OCI-LY7 (cell line): ENCODE measurements around the gene C1orf216. TPM values are rescaled to one million over a fixed set of nuclear protein-coding genes. Genes with fewer than 3 reads are reported as not detected.

ENCODE experiments used
- BruUV-seq: library from RNA; stranded (reverse); fragments of 400-500 nt; replicated peaks from 2 replicates; lab custom pipeline; 2021; lab: Mats Ljungman, UMichigan
- CTCF ChIA-PET: fragments of 300-600 bp; sonication (Branson Sonifier 250); formaldehyde crosslinking; loops from one replicate; lab custom pipeline; 2022; ENCODE audit warnings: antibody characterized with exemption; ENCODE audit not compliant: unreplicated experiment; lab: Charles Lee
- POLR2A ChIA-PET: fragments of 300-600 bp; sonication (Branson Sonifier 250); formaldehyde crosslinking; loops from one replicate; lab custom pipeline; 2022; ENCODE audit warnings: antibody characterized with exemption; lab: Charles Lee
- DNase-seq: peaks from one replicate; pipeline ENCODE4 v3.0.0-alpha.2; 2015; ENCODE audit warnings: low spot score
- H2AFZ ChIP-seq: fragments of 200-600 bp; sonication (generic), shearing (Covaris generic); 2 replicates; pipeline ENCODE4 v1.6.1; 2014; ENCODE audit warnings: mild to moderate bottlenecking, antibody characterized with exemption, low read length, moderate library complexity
- H3K27ac ChIP-seq: fragments of 200-600 bp; sonication (generic); 2 replicates; pipeline ENCODE4 v1.5.1; 2014; ENCODE audit warnings: mixed run types, low read depth, mild to moderate bottlenecking, moderate library complexity, low read length, inconsistent platforms; ENCODE audit not compliant: poor library complexity, severe bottlenecking
- H3K36me3 ChIP-seq: fragments of 200-600 bp; sonication (generic); 2 replicates; pipeline ENCODE4 v1.6.1; 2014; ENCODE audit warnings: mild to moderate bottlenecking, antibody characterized with exemption, low read length, moderate library complexity, mixed read lengths; ENCODE audit not compliant: insufficient read depth
- H3K4me1 ChIP-seq: fragments of 200-600 bp; sonication (generic); 2 replicates; pipeline ENCODE4 v1.5.1; 2014; ENCODE audit warnings: mild to moderate bottlenecking, low read length; ENCODE audit not compliant: insufficient read depth, poor library complexity, severe bottlenecking
- H3K4me2 ChIP-seq: fragments of 200-600 bp; sonication (generic); 2 replicates; pipeline ENCODE4 v1.6.1; 2014; ENCODE audit warnings: mild to moderate bottlenecking, low read length
- H3K4me3 ChIP-seq: fragments of 200-600 bp; sonication (generic); 2 replicates; pipeline ENCODE4 v1.5.1; 2014; ENCODE audit warnings: mild to moderate bottlenecking, low read depth, low read length; ENCODE audit not compliant: poor library complexity, severe bottlenecking
- H3K79me2 ChIP-seq: fragments of 200-600 bp; sonication (generic); 2 replicates; pipeline ENCODE4 v1.6.1; 2016; ENCODE audit warnings: low read depth, mild to moderate bottlenecking, low read length, moderate library complexity, mixed read lengths; ENCODE audit not compliant: insufficient read depth
- H3K9me2 ChIP-seq: fragments of 200-600 bp; sonication (generic); 2 replicates; pipeline ENCODE4 v1.6.1; 2016; ENCODE audit warnings: mild to moderate bottlenecking, low read length, mixed read lengths; ENCODE audit not compliant: insufficient read depth
- H3K9me3 ChIP-seq: fragments of 200-600 bp; sonication (generic); 2 replicates; pipeline ENCODE4 v1.6.1; 2014; ENCODE audit warnings: mild to moderate bottlenecking, mixed run types, low read length, mixed read lengths
- H4K20me1 ChIP-seq: fragments of 200-600 bp; sonication (generic); 2 replicates; pipeline ENCODE4 v1.6.1; 2014; ENCODE audit warnings: mild to moderate bottlenecking, antibody characterized with exemption, low read length, moderate library complexity, mixed read lengths; ENCODE audit not compliant: insufficient read depth
- EZH2phosphoT487 ChIP-seq: fragments of 200-600 bp; sonication (generic); IDR thresholded peaks from 2 replicates; pipeline ENCODE4 v1.6.1; 2018; ENCODE audit warnings: low read depth, borderline replicate concordance, mild to moderate bottlenecking, mixed run types, antibody characterized with exemption, low read length, moderate library complexity, mixed read lengths
- intact Hi-C: fragments of 100-400 bp; cut with micrococcal nuclease; formaldehyde crosslinking; loops from one replicate; pipeline ENCODE4 v1.10.0; 2022; ENCODE audit not compliant: unreplicated experiment
- total RNA-seq, 2 experiments: library from RNA; depleted of rRNA in 1 of 2; stranded (reverse); fragments of >200 nt in 1 of 2; shearing (Covaris generic) in 1 of 2; gene quantifications; 2 replicates each; pipeline ENCODE4 v1.2.3, GENCODE V29; 2014 to 2022
- TF ChIP-seq, protein P1 (sequence below): fragments of 200-600 bp; sonication (generic); conservative IDR thresholded peaks from 2 replicates; pipeline ENCODE4 v1.5.1; 2014; ENCODE audit warnings: mild to moderate bottlenecking, antibody characterized with exemption, low read length, moderate library complexity, mixed read lengths

The C1orf216 gene
- total RNA-seq, 2 experiments from 2014 or later: 8.8 to 15.3 TPM

DNA sequence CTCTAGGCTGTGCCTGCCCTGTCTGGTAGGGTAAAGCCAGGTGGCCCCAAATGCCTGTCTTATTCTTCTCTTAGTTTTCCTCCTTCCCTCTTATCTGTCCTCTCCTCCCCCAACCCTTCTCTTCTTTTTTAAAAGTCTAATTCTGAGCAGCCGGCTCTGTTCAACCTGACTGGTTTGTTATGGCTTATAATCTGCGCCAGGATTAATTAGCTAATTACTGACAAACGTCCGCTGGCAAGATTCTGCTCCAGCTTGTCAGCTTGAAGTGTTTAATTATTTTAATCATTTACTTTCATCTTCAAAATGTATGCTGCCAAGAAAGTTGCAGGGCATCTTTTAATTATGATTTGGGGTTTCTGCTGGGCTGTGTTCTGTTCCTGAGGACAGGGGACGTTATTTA is 50.2 kb downstream of the C1orf216 start:
- H3K4me1 ChIP-seq: no peaks in the 10 kb centered on the region
- H3K9me2 ChIP-seq: no peaks in the 10 kb centered on the region
- no peaks in the 10 kb centered on the region for H3K79me2 ChIP-seq
- H3K9me3 ChIP-seq: no peaks in the 10 kb centered on the region
- no peak overlapping the region for H2AFZ ChIP-seq
- ChIA-PET CTCF (no interaction called here), POLR2A (no interaction called here)
- no TSS peak for BruUV-seq
- DNase-seq: no peak
- intact Hi-C loops: no loop called here
- H3K4me3 ChIP-seq: no peak overlapping the region
- no peaks in the 10 kb centered on the region for H4K20me1 ChIP-seq
- H3K36me3 ChIP-seq: no peaks in the 10 kb centered on the region
- no peak overlapping the region for H3K27ac ChIP-seq
- TF ChIP-seq, protein P1, sequence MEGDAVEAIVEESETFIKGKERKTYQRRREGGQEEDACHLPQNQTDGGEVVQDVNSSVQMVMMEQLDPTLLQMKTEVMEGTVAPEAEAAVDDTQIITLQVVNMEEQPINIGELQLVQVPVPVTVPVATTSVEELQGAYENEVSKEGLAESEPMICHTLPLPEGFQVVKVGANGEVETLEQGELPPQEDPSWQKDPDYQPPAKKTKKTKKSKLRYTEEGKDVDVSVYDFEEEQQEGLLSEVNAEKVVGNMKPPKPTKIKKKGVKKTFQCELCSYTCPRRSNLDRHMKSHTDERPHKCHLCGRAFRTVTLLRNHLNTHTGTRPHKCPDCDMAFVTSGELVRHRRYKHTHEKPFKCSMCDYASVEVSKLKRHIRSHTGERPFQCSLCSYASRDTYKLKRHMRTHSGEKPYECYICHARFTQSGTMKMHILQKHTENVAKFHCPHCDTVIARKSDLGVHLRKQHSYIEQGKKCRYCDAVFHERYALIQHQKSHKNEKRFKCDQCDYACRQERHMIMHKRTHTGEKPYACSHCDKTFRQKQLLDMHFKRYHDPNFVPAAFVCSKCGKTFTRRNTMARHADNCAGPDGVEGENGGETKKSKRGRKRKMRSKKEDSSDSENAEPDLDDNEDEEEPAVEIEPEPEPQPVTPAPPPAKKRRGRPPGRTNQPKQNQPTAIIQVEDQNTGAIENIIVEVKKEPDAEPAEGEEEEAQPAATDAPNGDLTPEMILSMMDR: no peak
- TF ChIP-seq EZH2phosphoT487: no peak
- H3K4me2 ChIP-seq: no peak overlapping the region

DNA sequence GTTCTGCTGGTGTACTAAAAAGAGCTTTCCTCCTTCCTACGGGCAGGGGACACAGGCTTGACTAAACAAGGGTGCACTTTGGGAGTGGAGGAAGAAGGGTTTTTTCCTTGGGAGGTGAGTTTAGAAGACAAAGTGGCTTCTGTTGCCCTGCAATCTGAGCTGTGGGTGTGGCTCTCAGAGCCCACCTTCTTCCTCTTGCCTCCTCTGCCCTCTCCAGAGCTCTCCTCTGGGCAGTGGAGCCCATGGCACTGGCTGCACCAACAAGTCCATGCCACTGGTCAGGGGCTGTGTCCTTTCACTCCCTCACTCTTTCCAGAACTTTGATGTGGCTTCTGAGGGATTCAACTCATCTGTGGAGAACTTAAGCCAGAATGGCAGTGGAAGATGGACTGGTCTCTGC is 51.8 kb downstream of the C1orf216 start:
- Histone ChIP-seq H3K36me3 (no peaks in the 10 kb centered on the region), H3K4me3 (no peak overlapping the region), H3K4me2 (no peak overlapping the region), H3K4me1 (no peaks in the 10 kb centered on the region), H3K9me3 (no peaks in the 10 kb centered on the region), H3K9me2 (no peaks in the 10 kb centered on the region), H3K79me2 (no peaks in the 10 kb centered on the region), H2AFZ (no peak overlapping the region), H3K27ac (no peak overlapping the region), H4K20me1 (no peaks in the 10 kb centered on the region)
- no TSS peak for BruUV-seq
- no peak for TF ChIP-seq EZH2phosphoT487
- TF ChIP-seq, protein P1: no peak
- intact Hi-C loops: no loop called here
- POLR2A ChIA-PET: no interaction called here
- CTCF ChIA-PET: no interaction called here
- DNase-seq: no peak

DNA sequence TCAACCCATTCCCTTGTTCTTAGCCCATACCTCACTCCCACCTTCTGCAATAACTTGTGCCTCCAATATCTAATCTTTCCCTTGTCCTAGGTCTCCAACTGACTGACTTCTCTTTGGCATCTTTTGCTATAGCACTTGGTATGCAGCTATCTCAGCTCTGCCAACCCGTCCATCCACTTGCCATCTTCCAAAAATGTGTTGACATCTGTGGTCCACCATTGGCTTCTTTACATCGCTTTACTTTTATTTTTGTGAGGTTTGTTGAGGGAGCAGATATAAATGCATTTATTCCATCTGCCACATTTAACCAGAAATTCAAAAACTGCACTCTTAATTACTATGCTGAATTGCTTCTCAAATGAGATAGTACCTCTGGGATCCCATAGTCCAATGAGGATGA is 52.5 kb downstream of the C1orf216 start:
- Histone ChIP-seq H3K4me1 (no peaks in the 10 kb centered on the region), H3K79me2 (no peaks in the 10 kb centered on the region), H2AFZ (no peak overlapping the region), H3K36me3 (no peaks in the 10 kb centered on the region), H3K4me2 (no peak overlapping the region), H3K4me3 (no peak overlapping the region), H3K27ac (no peak overlapping the region), H3K9me2 (no peaks in the 10 kb centered on the region), H3K9me3 (no peaks in the 10 kb centered on the region), H4K20me1 (no peaks in the 10 kb centered on the region)
- no peak for DNase-seq
- no peak for TF ChIP-seq EZH2phosphoT487
- no TSS peak for BruUV-seq
- POLR2A ChIA-PET: no interaction called here
- CTCF ChIA-PET: no interaction called here
- intact Hi-C loops: no loop called here

Other genes with a start within 250 kb of the C1orf216 start
- 23.1 and 25.3 TPM in 2 replicates for gene KIAA0319L, start 161.5 kb downstream of the C1orf216 start, total RNA-seq (2014; rRNA removed; shearing (Covaris generic))
- gene KIAA0319L, start 161.5 kb downstream of the C1orf216 start, total RNA-seq (2022): 44.9 and 47.4 TPM in 2 replicates
- 16.5 and 22.2 TPM in 2 replicates for gene NCDN, start 161.1 kb downstream of the C1orf216 start, total RNA-seq (2014; rRNA removed; shearing (Covaris generic))
- gene NCDN, start 161.1 kb downstream of the C1orf216 start, total RNA-seq (2022): 25.8 and 30.1 TPM in 2 replicates
- 1.1 and 1.3 TPM in 2 replicates for gene TFAP2E, start 145.6 kb downstream of the C1orf216 start, total RNA-seq (2014; rRNA removed; shearing (Covaris generic))
- gene TFAP2E, start 145.6 kb downstream of the C1orf216 start, total RNA-seq (2022): 1.2 and 1.4 TPM in 2 replicates
- 22.0 and 28.7 TPM in 2 replicates for gene PSMB2, start 77.4 kb downstream of the C1orf216 start, total RNA-seq (2014; rRNA removed; shearing (Covaris generic))
- 86.3 and 92.3 TPM in 2 replicates for gene PSMB2, start 77.4 kb downstream of the C1orf216 start, total RNA-seq (2022)
- gene CLSPN, start 51.1 kb upstream of the C1orf216 start, total RNA-seq (2014; rRNA removed; shearing (Covaris generic)): 28.7 and 33.2 TPM in 2 replicates
- 67.9 and 68.5 TPM in 2 replicates for gene CLSPN, start 51.1 kb upstream of the C1orf216 start, total RNA-seq (2022)
- gene AGO4, start 89.1 kb upstream of the C1orf216 start, total RNA-seq (2014; rRNA removed; shearing (Covaris generic)): 6.5 and 14.1 TPM in 2 replicates
- 18.6 and 22.3 TPM in 2 replicates for gene AGO4, start 89.1 kb upstream of the C1orf216 start, total RNA-seq (2022)
- 5.8 and 8.1 TPM in 2 replicates for gene AGO1, start 164.3 kb upstream of the C1orf216 start, total RNA-seq (2014; rRNA removed; shearing (Covaris generic))
- gene AGO1, start 164.3 kb upstream of the C1orf216 start, total RNA-seq (2022): 20.6 and 20.9 TPM in 2 replicates
- 22.5 and 25.1 TPM in 2 replicates for gene AGO3, start 212.2 kb upstream of the C1orf216 start, total RNA-seq (2014; rRNA removed; shearing (Covaris generic))
- 38.4 and 42.0 TPM in 2 replicates for gene AGO3, start 212.2 kb upstream of the C1orf216 start, total RNA-seq (2022)